Cardiac fibroblast (primary cell): ENCODE measurements around the gene SLC66A1.
"Not testable (repeated sequence)": the region's sequence is repeated elsewhere in the genome, so short reads cannot be mapped to it uniquely, and the experiment has no call there.

Source experiments
- DNase-seq, 2 donors: peaks; one replicate each; pipeline versions ENCODE4 v3.0.0 to v3.0.0-alpha.2; 2010; ENCODE audit warnings: low read depth in 2 of 2
- H3K4me3 ChIP-seq, 2 donors: replicated peaks in 1 of 2; 1 replicate in 1 of 2; 2 replicates in 1 of 2; pipeline ENCODE4 v1.5.1; 2011; ENCODE audit warnings: low read depth in 2 of 2, low read length in 2 of 2, mild to moderate bottlenecking in 2 of 2, moderate library complexity in 1 of 2
- TF ChIP-seq, protein P1 (sequence below): IDR thresholded peaks from one replicate; pipeline ENCODE4 v1.5.1; 2011; ENCODE audit warnings: low read depth, mild to moderate bottlenecking, low read length, inconsistent platforms

The SLC66A1 gene, protein sequence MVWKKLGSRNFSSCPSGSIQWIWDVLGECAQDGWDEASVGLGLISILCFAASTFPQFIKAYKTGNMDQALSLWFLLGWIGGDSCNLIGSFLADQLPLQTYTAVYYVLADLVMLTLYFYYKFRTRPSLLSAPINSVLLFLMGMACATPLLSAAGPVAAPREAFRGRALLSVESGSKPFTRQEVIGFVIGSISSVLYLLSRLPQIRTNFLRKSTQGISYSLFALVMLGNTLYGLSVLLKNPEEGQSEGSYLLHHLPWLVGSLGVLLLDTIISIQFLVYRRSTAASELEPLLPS

DNA sequence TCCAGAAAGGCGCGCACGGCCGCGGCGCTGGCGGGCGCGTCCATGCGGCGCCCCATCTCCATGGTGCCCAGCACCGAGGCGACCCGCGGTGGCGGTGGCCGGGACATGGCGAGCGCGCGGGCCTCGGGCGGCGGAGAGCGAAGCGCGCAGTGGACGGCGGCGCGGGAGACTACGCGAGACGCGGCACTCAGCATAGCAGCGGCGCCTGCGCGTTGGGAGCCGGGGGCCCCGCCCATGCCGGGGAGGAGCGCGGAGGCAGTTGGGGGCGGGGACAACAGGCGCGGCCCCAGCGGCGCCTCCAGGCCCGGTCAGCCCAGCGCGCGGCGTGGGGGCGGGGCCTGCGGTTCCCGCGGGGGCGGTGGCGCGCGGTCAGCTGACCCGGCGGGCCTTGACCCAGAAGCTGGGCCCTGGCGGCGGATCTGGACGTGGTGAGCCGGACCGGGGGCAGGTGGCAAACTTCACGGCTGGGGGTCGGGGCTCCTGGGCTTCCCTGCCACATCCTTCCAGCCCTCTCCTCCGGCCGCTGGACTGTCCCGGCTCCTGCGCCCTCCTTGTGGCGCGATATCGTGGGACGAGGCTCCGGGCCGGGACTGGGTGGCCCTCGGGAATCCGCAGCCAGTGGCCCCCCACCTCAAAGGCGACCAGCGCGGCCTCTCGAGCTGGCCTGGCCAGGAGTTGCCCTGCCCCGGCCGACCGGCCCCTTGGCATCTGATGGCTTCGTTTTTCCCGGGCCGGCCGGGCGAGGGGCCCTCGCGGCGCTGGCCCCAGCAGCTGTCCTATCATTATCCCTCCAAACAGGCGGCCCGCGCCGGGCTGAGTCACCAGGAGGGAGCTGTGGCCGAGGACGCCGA is at the start of gene SLC66A1, which contains the start of gene AKR7A2:
Gene SLC66A1 (plus strand): TSS at position 396 of the 851 bp plus-strand sequence. CDS start 5,352 bp downstream, outside the sequence.
Gene AKR7A2 (minus strand): TSS at position 214 of the 851 bp plus-strand sequence. CDS start 20 bp downstream, at position 194.
- peak within 1 kb of the TSS; percentile 83 to 87 for H3K4me3 ChIP-seq
- peak; percentile 90 to 95 for DNase-seq
- TF ChIP-seq, protein P1, sequence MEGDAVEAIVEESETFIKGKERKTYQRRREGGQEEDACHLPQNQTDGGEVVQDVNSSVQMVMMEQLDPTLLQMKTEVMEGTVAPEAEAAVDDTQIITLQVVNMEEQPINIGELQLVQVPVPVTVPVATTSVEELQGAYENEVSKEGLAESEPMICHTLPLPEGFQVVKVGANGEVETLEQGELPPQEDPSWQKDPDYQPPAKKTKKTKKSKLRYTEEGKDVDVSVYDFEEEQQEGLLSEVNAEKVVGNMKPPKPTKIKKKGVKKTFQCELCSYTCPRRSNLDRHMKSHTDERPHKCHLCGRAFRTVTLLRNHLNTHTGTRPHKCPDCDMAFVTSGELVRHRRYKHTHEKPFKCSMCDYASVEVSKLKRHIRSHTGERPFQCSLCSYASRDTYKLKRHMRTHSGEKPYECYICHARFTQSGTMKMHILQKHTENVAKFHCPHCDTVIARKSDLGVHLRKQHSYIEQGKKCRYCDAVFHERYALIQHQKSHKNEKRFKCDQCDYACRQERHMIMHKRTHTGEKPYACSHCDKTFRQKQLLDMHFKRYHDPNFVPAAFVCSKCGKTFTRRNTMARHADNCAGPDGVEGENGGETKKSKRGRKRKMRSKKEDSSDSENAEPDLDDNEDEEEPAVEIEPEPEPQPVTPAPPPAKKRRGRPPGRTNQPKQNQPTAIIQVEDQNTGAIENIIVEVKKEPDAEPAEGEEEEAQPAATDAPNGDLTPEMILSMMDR = no peak

DNA sequence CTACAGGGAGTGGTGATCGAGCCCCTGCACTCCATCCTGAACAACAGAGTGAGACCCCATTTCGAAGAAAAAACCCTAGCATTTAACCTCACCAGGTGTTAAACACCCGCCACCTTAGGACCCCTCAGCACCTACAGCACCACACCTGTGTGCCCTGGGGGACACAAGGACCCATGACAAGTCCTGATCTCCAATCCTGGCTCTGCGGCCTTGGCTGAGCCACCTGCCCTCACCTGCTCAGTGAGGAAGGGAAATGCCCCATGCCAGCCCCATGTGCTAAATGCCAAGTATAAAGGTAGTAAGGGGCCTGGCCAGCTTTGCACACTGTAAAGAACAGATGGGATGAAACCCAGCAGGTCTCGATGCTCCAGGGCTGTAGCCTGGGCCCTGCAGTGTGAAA is 49.4 kb upstream of the SLC66A1 start:
- TF ChIP-seq, protein P1 = no peak
- DNase-seq = no peak
- H3K4me3 ChIP-seq = no peak overlapping the region

DNA sequence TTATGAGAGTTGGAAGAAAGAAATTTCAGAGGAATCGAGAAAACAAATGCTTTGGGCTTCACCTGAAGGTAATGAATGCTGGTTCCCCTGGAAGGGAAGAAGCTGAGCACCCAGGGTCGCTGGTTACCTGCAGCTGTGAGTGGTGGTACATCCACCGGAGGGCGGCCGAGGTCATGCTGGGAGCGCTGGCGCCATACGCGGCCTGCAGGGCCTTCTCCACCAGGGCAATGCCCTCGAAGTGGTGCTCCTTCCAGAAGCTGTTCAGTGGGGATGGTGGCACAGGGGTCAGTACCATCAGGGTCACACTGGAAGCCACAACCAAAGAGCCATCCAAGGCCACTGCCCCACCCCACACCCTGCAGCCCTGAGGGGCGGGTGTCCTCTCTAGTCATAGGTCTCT is 43.7 kb upstream of the SLC66A1 start:
- H3K4me3 ChIP-seq = no peak overlapping the region
- no peak for DNase-seq
- TF ChIP-seq, protein P1 = no peak

DNA sequence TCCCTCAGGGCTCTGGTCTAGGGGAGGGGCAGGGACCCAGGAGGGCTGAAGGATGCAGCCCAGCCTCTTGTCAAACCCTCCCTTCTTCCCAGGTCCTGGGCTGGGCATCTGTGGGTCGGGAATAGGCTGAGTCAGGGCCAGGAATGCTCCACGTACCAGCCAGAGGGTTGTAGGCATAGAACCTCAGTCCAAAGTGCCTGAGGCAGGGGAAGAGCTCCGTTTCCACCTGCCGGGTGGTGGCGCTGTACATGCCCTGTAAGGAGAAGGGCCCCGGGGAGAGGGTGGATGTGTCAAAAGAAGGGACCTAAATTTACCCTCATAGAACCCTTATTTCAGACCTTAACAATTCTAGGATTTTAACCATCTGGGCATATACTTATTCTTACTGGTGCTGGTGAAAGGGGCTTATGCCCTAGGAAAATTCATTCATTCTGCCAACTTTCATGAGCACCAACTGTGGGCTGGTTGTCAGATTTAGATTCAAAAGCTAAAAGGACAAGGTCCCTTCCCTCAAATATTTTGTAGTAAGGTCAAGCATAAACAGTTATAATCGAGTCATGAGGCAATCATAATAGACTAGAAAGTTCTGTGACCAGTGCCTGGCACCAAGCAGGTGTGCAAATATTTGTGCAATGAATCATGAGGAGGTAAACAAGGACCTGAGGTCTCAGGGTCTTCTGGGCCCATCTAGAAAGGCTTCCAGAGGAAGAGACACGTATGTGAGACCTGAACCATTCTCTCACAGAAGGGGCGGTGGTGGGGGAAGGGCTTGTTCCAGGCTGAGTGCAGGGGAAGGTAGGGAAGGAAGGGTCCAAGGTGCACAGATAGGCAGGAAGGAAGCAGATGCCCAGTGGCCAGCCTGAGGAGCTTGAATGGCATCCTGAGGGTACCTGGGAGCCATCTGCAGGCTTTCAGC is 42.4 kb upstream of the SLC66A1 start:
- peak in 1 of 2 donors; percentile 28 for DNase-seq
- H3K4me3 ChIP-seq = not testable (repeated sequence)

DNA sequence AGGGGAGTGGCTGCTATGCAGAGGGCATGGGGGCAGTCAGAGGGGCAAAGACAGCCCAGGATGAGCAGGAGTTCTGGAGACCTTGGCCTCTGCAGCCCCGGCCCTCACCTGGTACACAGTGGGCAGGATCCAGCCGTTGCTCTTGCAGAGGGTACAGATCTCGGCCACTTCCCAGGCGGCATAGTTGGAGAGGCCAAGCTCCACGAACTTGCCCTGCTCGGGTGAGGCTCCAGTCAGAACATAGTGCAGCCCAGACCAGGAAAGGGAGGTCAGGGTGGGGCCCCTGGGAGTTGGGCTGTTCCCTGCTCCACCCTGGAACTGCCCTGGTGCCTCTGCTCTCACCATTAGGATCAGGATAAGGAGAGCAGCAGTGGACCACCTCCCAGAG is 41.8 kb upstream of the SLC66A1 start:
- DNase-seq, H3K4me3 ChIP-seq: not testable (repeated sequence)

DNA sequence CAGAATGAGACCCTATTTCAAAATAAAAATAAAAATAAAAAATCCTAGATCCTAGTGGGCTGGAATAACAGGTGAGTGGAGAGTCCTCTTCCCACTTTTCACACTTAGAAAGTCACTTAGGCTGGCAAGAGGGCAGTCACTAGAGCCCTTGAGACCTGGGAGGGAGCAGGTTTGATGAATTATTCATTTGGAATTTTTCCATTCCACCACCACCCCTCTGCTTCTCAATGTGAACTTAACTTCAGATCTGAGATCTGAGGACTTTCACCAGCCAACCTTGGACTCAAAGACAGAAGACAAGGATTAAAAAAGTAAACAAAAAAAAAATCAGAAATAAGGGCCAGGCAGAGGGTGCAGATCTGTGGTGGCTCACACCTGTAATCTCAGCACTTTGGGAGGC is 40.1 kb upstream of the SLC66A1 start:
- DNase-seq = no peak
- no peak overlapping the region for H3K4me3 ChIP-seq
- TF ChIP-seq, protein P1 = no peak

DNA sequence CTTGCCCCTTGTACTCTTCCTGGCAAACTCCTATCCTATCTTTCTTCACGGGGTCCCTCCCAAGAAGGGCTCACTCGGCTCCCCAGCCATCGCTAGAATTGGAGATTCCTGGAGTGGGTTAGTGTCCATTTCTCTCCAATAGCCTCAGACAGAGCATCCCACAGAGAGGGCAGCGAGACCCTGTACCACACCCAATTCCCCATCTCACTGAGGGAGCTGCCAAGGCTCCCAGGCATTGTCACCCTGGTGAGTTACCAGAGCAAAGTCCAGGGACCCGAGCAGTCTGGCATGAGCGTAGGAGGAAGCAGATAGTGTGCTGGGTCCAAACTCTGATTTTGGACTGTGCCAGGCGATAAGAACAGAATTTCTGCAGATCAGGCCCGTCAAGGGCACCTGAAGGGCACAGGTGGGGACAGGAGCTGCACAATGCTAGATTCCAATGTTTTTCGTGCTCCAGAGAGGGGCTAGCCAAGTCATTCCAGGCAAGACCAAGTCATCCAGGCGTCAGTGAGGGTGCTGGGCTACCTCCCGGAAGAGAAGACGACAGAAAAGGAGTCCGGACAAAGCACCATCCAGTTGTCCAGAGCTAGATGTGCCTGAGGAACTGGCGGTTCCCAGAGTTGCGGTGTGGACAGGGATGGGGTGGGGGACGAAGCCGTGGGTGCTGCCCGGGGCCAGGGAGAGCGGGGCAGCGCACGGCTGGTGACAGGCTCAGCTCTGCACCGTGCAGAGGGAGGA is 38.9 kb upstream of the SLC66A1 start:
- DNase-seq = no peak
- H3K4me3 ChIP-seq = no peak overlapping the region
- TF ChIP-seq, protein P1 = no peak

DNA sequence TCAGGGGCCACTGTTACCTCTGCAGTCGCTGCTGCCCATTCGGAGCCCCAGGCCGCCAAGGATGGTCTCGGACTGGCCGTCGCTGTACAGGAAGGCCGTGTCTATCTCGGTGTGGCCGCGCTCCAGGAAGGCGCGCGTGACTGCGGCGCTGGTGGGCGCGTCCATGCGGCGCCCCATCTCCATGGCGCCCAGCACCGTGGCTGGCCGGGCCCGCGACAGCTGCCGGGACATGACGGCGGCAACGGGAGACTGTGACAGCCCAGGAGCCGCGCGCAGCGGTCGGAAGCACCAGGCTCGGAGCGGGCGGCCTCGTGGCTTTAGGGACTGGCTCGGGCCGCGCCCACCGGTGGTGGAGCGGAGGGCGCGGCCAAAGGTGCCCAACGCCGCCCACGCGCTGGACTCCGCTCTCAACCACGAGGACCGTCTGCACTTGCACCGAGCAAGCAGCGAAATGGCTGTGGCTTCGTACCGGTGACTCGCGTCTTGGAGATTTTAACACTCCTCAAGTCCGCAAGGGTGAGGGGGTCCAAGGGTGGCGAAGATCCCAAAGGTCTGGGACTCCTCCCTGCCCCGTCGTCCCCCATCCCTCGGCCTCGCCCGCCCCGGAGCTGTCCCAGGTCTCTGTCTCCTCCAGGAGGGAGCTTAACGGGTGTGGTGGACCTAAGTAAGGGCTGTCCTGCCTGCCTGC is 38.1 kb upstream of the SLC66A1 start:
- peak overlapping the region in 1 of 2 donors; percentile 19 for H3K4me3 ChIP-seq
- DNase-seq = peak in 1 of 2 donors; percentile 15
